HFFc6 (cell line): ENCODE measurements around the gene PPIL6. TPM values are rescaled to one million over a fixed set of nuclear protein-coding genes. Genes with fewer than 3 reads are reported as not detected.

Source experiments
- DNase-seq: peaks from one replicate; pipeline ENCODE4 v3.0.0-alpha.2; 2018
- H3K27ac Mint-ChIP-seq: 2 replicates; pipeline ENCODE4 v1.8.0; 2020; ENCODE audit warnings: mild to moderate bottlenecking, mixed read lengths
- H3K27me3 Mint-ChIP-seq: 2 replicates; pipeline ENCODE4 v1.8.0; 2021; ENCODE audit warnings: mild to moderate bottlenecking, moderate library complexity, mixed read lengths; ENCODE audit not compliant: insufficient read depth
- H3K36me3 Mint-ChIP-seq: 2 replicates; pipeline ENCODE4 v1.8.0; 2021; ENCODE audit warnings: low read depth, mixed read lengths
- H3K4me1 Mint-ChIP-seq: 2 replicates; pipeline ENCODE4 v1.8.0; 2020; ENCODE audit warnings: low read depth, mixed read lengths
- H3K4me3 Mint-ChIP-seq: 2 replicates; pipeline ENCODE4 v1.8.0; 2020; ENCODE audit warnings: mild to moderate bottlenecking, moderate library complexity, mixed read lengths
- H3K9me3 Mint-ChIP-seq: 2 replicates; pipeline ENCODE4 v1.8.0; 2020; ENCODE audit warnings: mild to moderate bottlenecking, mixed read lengths
- total RNA-seq, 6 experiments: library from RNA; stranded (reverse); fragmentation: NEBNext Ultra II Directional; extraction: Animal tissue kit (Norgen Biotek cat#: 25700); gene quantifications; 2 replicates in 1 of 6; 3 replicates in 5 of 6; pipeline ENCODE4 v1.2.3, GENCODE V29; 2021
- TF ChIP-seq, protein P1 (sequence below): fragments of 200-600 bp; sonication (generic); IDR thresholded peaks from 2 replicates; pipeline ENCODE4 v1.5.0; 2021; ENCODE audit warnings: antibody characterized with exemption, mild to moderate bottlenecking

Gene PPIL6
- total RNA-seq, 6 experiments from 2014 or later = 0.21 to 0.53 (median 0.43) TPM; not detected in 1

GRCh38 chr6:109340811-109341210, 99.6 kb downstream of the PPIL6 start:
- Mint-ChIP-seq H3K27ac (no peak overlapping the region), H3K4me3 (no peak overlapping the region), H3K27me3 (no peaks in the 10 kb centered on the region; the same call in 1 of the 2 replicates), H3K4me1 (0 out of 2 replicates have a peak, but pooled peaks cover 6% of the 10 kb centered on the region), H3K36me3 (no peaks in the 10 kb centered on the region), H3K9me3 (no peaks in the 10 kb centered on the region)
- DNase-seq = no peak
- TF ChIP-seq, protein P1, sequence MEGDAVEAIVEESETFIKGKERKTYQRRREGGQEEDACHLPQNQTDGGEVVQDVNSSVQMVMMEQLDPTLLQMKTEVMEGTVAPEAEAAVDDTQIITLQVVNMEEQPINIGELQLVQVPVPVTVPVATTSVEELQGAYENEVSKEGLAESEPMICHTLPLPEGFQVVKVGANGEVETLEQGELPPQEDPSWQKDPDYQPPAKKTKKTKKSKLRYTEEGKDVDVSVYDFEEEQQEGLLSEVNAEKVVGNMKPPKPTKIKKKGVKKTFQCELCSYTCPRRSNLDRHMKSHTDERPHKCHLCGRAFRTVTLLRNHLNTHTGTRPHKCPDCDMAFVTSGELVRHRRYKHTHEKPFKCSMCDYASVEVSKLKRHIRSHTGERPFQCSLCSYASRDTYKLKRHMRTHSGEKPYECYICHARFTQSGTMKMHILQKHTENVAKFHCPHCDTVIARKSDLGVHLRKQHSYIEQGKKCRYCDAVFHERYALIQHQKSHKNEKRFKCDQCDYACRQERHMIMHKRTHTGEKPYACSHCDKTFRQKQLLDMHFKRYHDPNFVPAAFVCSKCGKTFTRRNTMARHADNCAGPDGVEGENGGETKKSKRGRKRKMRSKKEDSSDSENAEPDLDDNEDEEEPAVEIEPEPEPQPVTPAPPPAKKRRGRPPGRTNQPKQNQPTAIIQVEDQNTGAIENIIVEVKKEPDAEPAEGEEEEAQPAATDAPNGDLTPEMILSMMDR = no peak

Other genes starting within 250 kb of the PPIL6 start
- gene CD164, start 58.2 kb downstream of the PPIL6 start, total RNA-seq = 100 to 1,000 TPM; 243 to 260 (median 252) TPM
- 1 to 10 TPM; 5.0 to 7.4 (median 5.7) TPM for gene SMPD2, start 96 bp upstream of the PPIL6 start, total RNA-seq
- 10 to 100 TPM; 37.9 to 44.9 (median 40.4) TPM for gene MICAL1, start 15.1 kb upstream of the PPIL6 start, total RNA-seq
- gene ZBTB24, start 42.6 kb upstream of the PPIL6 start, total RNA-seq = 1 to 10 TPM; 5.7 to 6.3 (median 6.1) TPM